Stimulated activated CD8-positive, alpha-beta memory T cell treated with anti-CD3 and anti-CD28 coated beads, Interleukin-7, amount 100 ng/mL, for 1 hour (primary cell): ENCODE data around the gene RASSF8.
"Not testable (repeated sequence)": the region's sequence is repeated elsewhere in the genome, so short reads cannot be mapped to it uniquely, and the experiment has no call there.

ENCODE experiments used
- DNase-seq, 2 donors: peaks; one replicate each; pipeline ENCODE4 v3.0.0-alpha.2; 2020; ENCODE audit warnings: low read depth in 2 of 2

RASSF8 gene

DNA sequence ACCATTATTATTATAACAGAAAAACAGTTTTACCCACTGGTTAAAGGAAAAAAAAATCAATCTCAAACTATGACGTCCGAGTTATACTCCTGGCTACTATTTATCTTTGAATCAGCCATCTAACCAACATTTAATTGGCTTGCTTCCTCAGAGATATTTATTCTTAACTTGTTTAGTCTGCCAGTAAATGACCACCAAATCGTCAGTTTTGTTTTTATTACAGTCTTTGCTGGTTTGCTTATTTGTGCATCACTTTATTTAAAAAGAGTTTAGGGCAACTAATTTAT, 71.2 kb downstream of the RASSF8 start:
- no peak for DNase-seq

GRCh38 chr12:26030371-26030770, 71.9 kb downstream of the RASSF8 start:
- DNase-seq = no peak

DNA sequence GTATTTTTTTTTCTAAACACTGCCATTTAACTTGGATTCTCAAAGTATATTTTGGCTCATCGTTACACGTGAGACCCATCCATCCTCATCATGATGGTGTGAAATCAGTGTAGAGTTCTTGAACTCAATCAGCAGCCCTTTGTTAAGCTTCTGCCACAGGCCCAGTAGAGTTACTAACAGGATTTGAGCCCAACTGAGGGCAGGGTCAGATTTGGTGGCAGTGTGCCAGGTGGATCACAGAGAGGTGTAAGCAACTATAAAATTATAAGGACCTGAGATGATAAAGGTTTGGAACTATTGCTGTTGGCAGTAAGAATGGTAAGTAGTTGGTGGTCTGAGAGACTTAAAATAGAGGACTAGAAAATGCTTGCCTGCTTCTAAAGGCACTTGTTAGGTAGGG, 72.8 kb downstream of the RASSF8 start:
- no peak for DNase-seq

GRCh38 chr12:26031827-26032226, 73.3 kb downstream of the RASSF8 start:
- DNase-seq = no peak

GRCh38 chr12:26032290-26032689, 73.8 kb downstream of the RASSF8 start:
- no peak for DNase-seq

GRCh38 chr12:26032719-26033241, 74.3 kb downstream of the RASSF8 start:
- DNase-seq = no peak

DNA sequence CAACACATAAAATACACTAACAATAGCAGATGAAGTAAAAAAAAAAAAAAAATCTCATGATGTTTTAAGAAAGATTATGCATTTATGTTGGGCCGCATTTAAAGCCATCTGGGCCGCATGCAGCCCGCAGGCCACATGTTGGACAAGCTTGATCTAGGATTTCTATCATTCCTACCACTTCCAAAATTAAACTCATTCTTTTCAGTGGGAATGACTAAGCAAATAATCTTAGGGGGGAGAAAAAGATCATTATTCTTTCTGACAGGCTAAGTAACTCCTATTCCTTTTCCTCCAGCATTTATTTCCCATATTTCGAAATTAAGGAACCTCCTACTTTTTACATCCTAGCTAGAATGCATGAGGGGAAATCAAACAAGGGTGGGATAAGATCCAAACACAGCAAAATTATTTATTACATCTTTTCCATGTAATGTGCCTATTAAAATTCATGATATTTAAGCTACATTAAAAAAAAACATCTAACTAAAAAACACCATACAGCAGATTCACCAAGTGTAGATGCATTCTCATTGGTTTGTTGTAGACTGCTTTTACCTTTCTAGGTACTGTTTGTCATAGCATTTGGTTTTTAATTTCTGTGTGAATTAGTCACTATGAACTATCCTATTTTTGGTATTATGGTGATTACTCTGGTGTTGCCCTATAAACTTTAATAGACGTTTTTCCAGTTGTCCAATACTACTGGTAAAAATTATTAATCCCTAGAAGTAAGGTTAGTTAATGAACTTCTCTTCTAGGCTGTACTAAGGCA, 76.1 kb downstream of the RASSF8 start:
- DNase-seq = no peak

DNA sequence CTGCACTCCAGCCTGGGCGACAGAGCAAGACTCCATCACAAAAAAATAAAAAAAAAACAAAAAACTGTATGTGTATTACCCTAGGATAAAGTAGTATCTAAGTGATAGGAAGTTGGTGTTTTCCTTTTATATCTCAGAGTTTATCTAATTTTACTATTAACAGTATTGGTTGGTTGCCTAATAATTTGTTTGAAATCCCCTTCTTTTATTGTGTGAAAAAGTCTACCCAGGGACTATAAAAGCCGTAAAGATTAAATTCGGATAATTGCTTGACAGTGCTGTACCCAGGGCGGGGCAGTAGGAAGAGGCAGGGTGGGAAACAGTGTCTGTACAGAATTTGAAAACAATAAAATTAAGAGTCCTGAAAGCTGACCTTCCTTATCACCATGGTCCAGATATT, 78.4 kb downstream of the RASSF8 start:
- DNase-seq = no peak

- DNase-seq = no peak
Measured at GRCh38 chr12:26037615-26038220, 79.2 kb downstream of the RASSF8 start.

- no peak for DNase-seq
Measured at GRCh38 chr12:26042645-26043044, 84.2 kb downstream of the RASSF8 start.

- DNase-seq = no peak
Measured at GRCh38 chr12:26043135-26044006, 84.9 kb downstream of the RASSF8 start.

DNA sequence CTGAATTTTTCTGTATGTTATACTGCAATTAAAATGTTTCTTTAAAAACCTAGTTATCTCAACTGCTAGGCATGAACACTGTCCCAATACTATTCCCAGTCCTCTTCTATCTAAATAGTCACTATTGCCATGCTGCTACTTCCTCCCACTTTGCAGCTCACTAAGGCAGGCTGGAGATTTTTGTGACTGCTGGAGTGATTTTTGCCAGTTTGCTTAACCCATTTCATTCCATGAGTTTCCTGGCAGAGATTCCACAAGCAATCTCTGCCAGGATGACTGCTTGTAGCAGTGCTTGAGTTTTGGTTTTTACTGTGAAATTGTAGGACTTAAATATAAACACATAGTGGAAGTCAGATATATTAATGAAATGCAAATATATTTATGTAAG, 85.5 kb downstream of the RASSF8 start:
- DNase-seq = no peak

DNA sequence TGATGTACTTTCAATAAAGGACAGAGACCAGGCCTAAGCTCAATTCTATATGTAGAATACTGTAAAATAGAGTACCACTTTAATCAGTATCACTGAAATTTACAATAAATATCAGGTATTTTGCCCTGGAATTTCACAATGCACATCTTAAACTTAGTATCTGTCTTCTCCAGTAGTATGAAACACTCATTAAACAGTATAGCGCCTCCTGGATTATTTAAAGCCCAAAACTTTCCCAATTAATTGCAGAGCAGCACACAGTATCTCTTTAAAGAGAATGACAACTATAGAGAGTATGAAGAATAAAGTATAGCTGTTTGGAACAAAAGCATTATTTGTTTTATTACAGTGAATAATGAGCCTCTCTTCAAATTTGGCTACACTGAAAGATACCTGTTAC, 86.1 kb downstream of the RASSF8 start:
- no peak for DNase-seq

DNA sequence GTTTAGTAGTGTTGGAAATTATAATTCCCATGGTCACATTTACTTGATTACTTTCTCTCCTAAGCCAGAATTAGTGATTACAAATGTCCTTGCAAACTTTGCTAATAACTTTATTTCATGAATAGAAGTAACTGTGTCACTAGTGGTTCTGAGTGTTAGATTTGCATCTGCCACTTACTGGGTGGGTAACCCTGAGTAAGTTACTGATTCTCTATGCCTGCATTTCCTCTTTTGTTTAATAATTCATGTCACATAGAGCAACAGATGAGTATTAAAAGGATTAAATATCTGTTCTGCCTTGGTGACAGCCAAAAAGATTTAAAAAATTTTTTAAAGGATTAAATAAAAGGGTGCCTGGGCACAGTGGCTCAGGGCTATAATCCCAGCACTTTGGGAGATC, 87.7 kb downstream of the RASSF8 start:
- no peak for DNase-seq

GRCh38 chr12:26046906-26047305, 88.4 kb downstream of the RASSF8 start:
- no peak for DNase-seq

- no peak for DNase-seq
Measured at GRCh38 chr12:26047401-26048226, 89.1 kb downstream of the RASSF8 start.

GRCh38 chr12:26052652-26053051, 94.2 kb downstream of the RASSF8 start:
- DNase-seq = no peak

DNA sequence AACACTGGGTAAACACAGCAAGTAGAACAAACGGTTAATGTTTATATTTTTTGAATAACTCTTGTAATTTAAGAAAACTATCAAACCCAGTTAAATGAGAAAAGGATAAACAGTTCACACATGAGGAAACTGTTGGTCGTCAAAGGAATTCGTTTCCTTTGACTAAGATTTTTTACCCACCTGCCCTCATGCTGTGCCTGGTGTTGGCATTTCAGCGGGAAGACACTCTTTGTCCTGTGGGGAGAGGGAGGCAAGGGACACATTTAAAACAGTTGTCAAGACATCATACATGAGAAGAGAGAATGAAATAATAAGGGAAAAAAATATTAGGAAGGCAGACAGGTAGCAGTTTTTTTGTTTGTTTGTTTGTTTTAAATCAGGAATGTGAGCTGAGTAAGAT, 95.9 kb downstream of the RASSF8 start:
- no peak for DNase-seq

- no peak for DNase-seq
Measured at GRCh38 chr12:26055087-26055486, 96.6 kb downstream of the RASSF8 start.

DNA sequence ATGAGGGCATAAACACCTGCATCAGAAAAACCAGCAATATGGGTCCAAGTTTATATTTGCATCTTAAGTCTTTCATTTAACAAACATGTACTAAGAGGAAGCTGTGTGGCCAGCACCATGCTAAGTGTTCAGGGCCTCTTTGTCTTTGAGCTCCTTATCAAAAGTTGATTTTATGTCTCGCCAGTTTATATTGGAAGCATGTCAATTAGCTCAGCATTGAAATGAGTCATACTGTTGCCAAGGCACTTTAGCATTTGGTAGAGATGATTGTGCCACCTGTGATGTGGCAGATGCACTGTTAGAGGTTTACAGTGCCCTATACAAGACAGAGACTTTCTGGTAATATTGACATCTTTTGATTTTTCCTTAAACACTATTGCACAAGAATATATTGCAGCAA, 97.9 kb downstream of the RASSF8 start:
- DNase-seq = no peak

GRCh38 chr12:26057271-26057670, 98.8 kb downstream of the RASSF8 start:
- DNase-seq = not testable (repeated sequence)

DNA sequence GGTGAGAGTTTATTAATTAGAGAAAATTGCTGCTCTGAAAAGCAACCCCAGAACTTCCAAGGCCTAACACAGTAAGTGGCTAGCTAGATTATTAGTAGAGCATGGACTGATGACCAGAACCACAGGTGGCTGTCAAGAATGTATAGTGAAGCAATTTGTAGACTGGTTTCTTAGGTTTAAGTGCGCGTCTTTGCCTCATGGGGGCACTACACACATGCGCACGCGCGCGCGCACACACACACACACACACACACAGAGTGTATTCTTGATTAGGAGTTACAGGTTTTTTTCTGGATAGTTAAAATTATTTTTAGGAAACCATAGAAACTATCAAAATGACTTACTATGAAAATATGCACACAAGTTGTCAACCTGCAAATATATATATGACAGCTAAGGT, 99.8 kb downstream of the RASSF8 start:
- no peak for DNase-seq
